Endothelial cell (in vitro differentiated cells): ENCODE data around the gene CDH23. TPM values are rescaled to one million over a fixed set of nuclear protein-coding genes. Genes with fewer than 3 reads are reported as not detected.

Experiments used
- DNase-seq: peaks from one replicate; pipeline ENCODE4 v3.0.0; 2021; ENCODE audit warnings: low spot score
- H3K27ac Mint-ChIP-seq: one replicate; pipeline ENCODE4 v1.8.0; 2021; ENCODE audit warnings: mixed read lengths, inconsistent platforms; ENCODE audit not compliant: unreplicated experiment
- H3K27me3 Mint-ChIP-seq: one replicate; pipeline ENCODE4 v1.8.0; 2021; ENCODE audit warnings: mild to moderate bottlenecking, moderate library complexity, mixed read lengths, inconsistent platforms; ENCODE audit not compliant: unreplicated experiment
- H3K36me3 Mint-ChIP-seq: one replicate; pipeline ENCODE4 v1.8.0; 2021; ENCODE audit warnings: mild to moderate bottlenecking, low read depth, mixed read lengths, inconsistent platforms; ENCODE audit not compliant: unreplicated experiment
- H3K4me1 Mint-ChIP-seq: one replicate; pipeline ENCODE4 v1.8.0; 2021; ENCODE audit warnings: mild to moderate bottlenecking, mixed read lengths, inconsistent platforms; ENCODE audit not compliant: unreplicated experiment
- H3K4me3 Mint-ChIP-seq: one replicate; pipeline ENCODE4 v1.8.0; 2021; ENCODE audit warnings: mild to moderate bottlenecking, mixed read lengths, inconsistent platforms; ENCODE audit not compliant: unreplicated experiment
- H3K9me3 Mint-ChIP-seq: one replicate; pipeline ENCODE4 v1.8.0; 2021; ENCODE audit warnings: mixed read lengths, inconsistent platforms; ENCODE audit not compliant: unreplicated experiment
- CTCF ChIP-seq: fragments of 200-600 bp; sonication (generic); IDR thresholded peaks from one replicate; pipeline ENCODE4 v1.5.0; 2021; ENCODE audit warnings: antibody characterized with exemption; ENCODE audit not compliant: unreplicated experiment
- total RNA-seq: library from RNA; stranded (reverse); fragmentation: NEBNext Ultra II Directional; extraction: Animal tissue kit (Norgen Biotek cat#: 25700); gene quantifications from one replicate; pipeline ENCODE4 v1.2.1, GENCODE V29; 2021; ENCODE audit not compliant: unreplicated experiment

CDH23 gene
- total RNA-seq, 1 donor from 2014 or later = 0.54 TPM

- Mint-ChIP-seq H3K4me1 (peaks cover 3% of the 10 kb centered on the region), H3K4me3 (no peak overlapping the region), H3K27me3 (no peaks in the 10 kb centered on the region), H3K36me3 (no peaks in the 10 kb centered on the region), H3K27ac (no peak overlapping the region), H3K9me3 (no peaks in the 10 kb centered on the region)
- peak; percentile 88 for DNase-seq
- TF ChIP-seq CTCF = peak; percentile 96
These were observed 12.6 kb upstream of the CDH23 start for GRCh38 chr10:71383972-71384687.

GRCh38 chr10:71388171-71388570 lies 8.5 kb upstream of the CDH23 start:
- DNase-seq = no peak
- Mint-ChIP-seq H3K36me3 (no peaks in the 10 kb centered on the region), H3K27me3 (peaks cover 2% of the 10 kb centered on the region), H3K4me3 (no peak overlapping the region), H3K4me1 (no peaks in the 10 kb centered on the region), H3K9me3 (no peaks in the 10 kb centered on the region), H3K27ac (no peak overlapping the region)
- TF ChIP-seq CTCF = no peak

GRCh38 chr10:71388583-71389310 lies 8.0 kb upstream of the CDH23 start:
- no peak overlapping the region for H3K27ac Mint-ChIP-seq
- H3K4me1 Mint-ChIP-seq = no peaks in the 10 kb centered on the region
- peaks cover 4% of the 10 kb centered on the region for H3K27me3 Mint-ChIP-seq
- no peaks in the 10 kb centered on the region for H3K9me3 Mint-ChIP-seq
- H3K36me3 Mint-ChIP-seq = no peaks in the 10 kb centered on the region
- TF ChIP-seq CTCF = no peak
- no peak for DNase-seq
- no peak overlapping the region for H3K4me3 Mint-ChIP-seq

- Mint-ChIP-seq H3K9me3 (no peaks in the 10 kb centered on the region), H3K27me3 (peaks cover 7% of the 10 kb centered on the region), H3K36me3 (no peaks in the 10 kb centered on the region), H3K4me3 (no peak overlapping the region), H3K27ac (no peak overlapping the region), H3K4me1 (no peaks in the 10 kb centered on the region)
- no peak for TF ChIP-seq CTCF
- no peak for DNase-seq
These were observed 6.8 kb upstream of the CDH23 start for GRCh38 chr10:71389768-71390460.

GRCh38 chr10:71390461-71390835 lies 6.3 kb upstream of the CDH23 start:
- no peaks in the 10 kb centered on the region for H3K4me1 Mint-ChIP-seq
- DNase-seq = no peak
- H3K27ac Mint-ChIP-seq = no peak overlapping the region
- no peaks in the 10 kb centered on the region for H3K36me3 Mint-ChIP-seq
- no peak overlapping the region for H3K4me3 Mint-ChIP-seq
- no peak for TF ChIP-seq CTCF
- peaks cover 10% of the 10 kb centered on the region for H3K27me3 Mint-ChIP-seq
- no peaks in the 10 kb centered on the region for H3K9me3 Mint-ChIP-seq
